ENCODE data around the gene YY1AP1.
"Not testable (repeated sequence)": the region's sequence is repeated elsewhere in the genome, so short reads cannot be mapped to it uniquely, and the experiment has no call there.

YY1AP1 gene

DNA sequence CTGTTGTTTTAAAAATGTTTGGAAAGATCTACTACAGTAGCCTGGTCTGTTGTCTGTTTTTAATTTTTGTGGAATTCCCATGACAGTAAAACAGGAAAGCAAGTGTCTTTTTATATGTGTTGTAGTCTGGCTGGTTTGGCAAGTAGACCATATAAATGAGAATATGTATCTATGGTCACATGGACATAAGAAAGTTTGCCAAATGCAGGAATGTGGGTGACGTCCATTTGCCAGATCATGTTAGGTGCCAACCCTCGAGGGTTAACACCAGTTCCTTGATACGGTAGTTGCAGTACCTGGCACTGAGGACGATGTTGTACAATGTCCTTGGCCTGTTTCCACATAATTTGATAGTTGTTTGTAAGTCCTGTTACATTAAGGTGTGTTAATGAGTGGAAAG is 6.5 kb upstream of the YY1AP1 start:
- DNase-seq, result no peak

DNA sequence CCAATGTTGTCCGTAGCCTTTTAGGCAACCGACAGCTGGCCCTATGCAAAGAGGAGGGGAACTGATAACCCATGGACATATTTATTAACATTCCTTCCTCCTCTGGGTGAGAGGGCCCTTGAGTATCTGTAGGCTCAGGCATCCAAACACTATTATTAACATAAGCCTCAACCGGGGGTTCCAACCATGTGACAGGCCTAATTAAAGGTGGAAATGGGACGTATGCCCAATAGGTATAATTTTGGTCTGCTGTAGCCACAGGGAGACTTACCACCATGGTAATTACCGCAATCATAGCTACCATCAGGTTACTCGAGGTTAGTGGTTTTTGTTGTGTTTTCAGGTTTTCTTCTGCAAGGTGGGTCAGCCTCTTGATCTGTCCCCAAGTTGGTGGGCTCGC is 5.6 kb upstream of the YY1AP1 start:
- no peak for DNase-seq

DNA sequence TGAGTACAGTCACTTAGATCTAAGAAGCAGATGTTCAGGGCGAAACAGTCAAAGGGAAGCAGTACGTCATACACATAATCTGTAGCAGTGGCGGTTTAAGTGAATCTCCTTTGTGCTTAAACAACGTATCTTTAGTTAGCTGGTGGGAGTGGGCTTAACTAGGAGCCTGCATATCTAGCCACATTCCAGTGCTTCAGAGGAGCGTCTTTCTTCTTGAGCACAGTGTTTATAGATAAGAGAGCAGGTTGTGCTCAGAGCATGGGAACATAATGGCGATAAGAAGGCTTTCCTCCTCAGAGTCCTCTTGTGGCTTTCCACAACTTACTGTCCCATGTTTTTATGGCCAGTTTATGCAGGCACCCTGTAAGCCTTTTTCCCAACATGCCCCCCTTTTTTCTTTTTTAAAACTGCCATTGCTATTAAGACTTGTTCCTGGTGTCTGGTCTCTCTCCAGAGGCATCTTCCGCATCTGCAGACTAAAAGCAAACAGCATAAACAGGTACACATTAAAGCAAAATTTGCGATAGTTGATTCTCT is 3.5 kb upstream of the YY1AP1 start:
- no peak for DNase-seq

DNA sequence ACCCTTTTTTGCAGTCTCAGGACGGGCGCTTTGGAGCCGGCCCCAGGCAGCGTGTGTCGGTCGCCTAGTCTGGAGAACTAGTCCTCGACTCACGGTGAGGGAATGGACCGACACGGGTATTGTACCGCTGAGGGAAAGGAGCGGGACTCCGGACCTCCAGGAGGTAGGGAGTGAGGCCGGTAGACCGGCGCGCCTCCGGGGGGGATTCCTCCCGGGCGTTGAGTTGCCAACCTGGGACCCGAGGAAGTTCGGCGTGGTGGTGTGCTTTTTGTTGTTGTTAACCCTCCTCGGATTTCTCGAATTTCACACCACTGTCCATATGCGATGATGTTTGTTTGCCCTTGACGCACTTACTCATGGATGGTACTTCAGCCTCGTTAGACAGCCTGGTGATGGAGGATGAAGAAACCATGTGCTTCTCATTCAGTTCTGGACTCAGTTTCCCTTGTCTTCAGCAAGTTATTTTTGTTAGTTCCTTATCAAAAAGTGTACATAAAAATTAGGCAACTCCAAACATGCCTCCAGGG is 570 bp upstream of the YY1AP1 start, which contains the start of gene DAP3:
Gene DAP3 (plus strand): TSS at position 11 of the 527 bp plus-strand sequence. CDS start 20,689 bp downstream, outside the sequence.
- DNase-seq, result not testable (repeated sequence)

DNA sequence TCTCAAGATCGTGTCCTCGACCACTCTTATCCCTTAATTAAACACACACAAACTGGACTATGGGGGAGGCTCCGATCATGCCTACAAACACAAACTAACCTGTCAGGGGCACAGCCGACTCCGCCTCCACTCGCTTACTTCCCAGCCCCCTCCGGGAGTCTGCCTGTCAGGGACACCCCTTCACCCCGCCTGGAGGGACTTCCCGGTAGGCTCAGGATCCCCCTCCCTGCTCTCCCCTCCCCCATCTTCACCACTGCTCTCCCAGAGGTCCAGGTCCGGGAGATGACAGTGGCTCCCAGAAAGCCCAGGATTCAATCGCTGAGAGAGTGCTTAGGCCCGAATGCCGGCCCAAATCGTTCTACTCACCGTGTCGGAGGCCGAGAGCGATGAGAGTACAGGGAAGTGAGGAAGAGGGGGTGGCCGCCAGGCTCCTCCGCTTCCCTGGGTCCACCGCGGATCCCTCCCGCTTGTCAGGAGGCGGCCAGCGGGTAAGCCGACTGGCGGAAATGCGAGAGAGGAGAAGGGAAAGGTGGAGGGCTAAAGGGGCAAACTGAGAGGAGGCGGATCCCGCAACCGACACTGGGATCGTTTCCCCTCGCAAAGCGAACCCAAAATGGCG is 760 bp downstream of the YY1AP1 start:
- DNase-seq, result not testable (repeated sequence)

DNA sequence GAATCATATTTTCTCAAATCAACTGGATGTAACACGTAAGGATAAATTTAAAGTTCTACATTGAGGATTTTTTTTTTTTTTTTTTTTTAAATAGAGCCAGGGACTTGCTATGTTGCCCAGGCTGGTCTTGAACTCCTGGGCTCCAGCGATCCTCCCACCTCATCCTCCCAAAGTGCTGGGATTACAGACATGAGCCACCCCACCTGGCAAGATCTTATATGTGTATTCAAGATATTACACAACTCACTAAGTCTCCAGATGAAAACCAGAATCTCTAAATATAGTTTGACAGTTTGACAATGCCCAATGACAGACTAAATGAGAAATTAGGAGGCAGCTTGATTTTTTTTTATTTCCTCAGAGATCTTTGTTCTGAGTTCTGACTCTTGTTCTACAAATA is 6.8 kb downstream of the YY1AP1 start:
- no peak for DNase-seq

DNA sequence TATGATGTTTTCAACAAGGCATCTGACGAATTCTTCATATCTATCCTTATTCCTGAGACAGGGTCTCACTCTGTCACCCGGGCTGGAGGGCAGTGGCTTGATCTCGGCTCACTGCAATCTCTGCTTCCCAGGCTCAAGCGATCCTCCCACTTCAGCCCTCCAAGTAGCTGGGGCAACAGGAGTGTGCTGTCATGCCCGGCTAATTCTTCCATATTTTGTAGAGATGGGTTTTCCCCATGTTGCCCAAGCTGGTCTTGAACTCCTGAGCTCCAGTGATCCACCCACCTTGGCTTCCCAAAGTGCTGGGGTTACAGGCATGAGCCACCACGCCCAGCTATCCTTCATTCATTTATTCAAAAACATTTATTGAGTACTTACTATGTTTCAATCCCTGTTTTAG is 8.0 kb downstream of the YY1AP1 start:
- no peak for DNase-seq

DNA sequence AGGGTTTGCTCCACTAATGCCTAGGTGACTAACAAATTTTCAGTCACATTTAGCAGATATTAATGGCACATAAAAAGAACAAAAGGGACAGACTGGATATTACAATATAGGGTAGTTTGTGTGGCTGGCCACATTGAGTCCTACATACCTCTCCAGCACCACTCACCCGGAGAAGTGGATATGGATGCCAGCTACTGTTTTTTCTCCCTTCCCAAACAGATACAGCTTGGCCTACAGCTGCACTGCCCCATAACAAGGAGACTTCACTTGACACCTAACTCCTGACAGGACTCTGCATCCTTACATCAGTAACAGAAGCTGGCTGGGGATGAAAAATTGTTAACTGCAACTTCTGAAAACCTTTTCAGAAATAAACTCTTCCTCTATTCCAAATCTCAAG is 9.6 kb downstream of the YY1AP1 start:
- DNase-seq, result not testable (repeated sequence)

DNA sequence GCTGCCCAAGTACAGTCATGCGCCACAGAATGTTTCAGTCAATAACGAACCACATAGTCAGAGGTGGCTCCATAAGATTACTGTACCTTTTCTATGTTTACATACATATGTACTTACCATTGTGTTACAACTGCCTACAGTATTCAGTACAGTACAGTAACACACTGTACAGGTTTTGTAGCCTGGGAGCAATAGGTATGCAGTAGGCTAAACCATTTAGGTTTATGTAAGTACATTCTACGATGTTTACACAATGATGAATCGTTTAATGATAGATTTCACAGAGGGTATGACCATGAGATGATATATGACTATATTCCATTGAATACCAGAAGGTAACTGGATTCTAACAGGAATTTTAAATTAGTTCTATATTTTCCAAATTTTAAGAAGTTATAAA is 10.5 kb downstream of the YY1AP1 start:
- no peak for DNase-seq

DNA sequence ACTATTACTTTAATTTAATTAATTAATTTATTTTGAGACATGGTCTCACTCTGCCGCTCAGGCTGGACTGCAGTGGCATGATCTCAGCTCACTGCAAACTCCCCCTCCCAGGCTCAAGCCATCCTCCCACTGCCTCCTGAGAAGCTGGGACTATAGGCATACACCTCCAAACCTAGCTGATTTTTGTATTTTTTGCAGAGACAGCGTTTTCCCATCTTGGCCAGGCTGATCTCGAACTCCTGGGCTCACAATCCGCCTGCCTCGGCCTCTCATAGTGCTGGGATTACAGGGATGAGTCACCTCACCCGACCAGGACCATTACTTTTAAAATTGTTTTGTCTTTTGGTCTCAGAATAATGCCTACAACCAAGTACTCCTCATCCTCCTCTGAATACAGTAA is 15.6 kb downstream of the YY1AP1 start:
- no peak for DNase-seq

DNA sequence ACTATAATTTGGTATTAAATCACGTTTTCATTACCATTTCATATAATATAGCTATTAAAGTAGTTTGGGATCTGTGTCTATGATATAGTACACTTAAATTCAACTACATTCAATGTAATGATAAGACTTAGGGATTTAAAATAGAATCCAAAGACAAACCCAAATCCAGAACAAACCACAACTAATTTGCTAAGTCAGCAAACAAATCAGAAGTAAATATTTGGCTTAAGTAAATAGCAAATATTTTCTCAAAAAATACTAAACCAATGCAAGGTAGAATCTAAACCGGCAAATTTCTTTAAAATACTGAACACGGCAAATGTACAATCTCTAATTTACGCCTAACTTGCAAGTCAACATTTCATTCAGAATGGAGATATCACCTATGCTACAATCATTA is 16.8 kb downstream of the YY1AP1 start:
- no peak for DNase-seq

DNA sequence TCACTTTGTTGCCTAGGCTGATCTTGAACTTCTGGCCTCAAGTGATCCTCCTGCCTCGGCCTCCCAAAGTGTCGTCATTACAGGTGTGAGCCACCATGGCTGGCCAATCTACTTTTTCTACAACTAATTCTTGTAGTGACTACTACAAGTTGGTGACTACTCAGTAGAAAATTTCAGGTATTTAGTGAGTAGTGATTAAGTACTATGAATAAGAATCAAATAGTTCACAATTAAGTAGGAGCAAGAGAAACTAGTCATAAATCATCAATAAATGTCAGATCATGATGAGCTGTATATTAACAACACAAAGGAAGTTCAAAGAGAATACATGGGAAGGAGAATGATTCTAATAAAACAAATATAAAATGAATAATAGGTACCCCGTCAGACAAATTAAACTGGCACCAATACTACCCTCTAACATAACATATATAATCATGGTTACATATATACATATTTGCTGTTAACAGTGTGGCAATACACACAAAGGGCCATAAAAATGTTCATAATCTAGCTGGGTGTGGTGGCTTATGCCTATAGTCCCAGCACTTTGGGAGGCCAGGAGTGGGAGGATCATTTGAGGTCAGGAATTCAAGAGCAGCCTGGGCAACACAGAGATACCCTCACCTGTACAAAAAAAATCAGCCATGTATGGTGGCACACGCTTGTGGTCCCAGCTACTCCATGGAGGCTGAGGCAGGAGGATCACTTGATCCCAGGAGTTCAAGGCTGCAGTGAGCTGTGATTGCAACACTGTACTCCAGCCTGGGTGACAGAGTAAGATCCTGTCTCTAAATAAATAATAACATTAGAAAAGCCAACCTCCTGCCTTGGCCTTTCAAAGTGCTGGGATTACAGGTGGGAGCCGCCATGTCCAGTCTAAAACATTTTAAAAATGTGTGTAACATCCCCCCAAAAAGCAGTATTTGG is 19.1 kb downstream of the YY1AP1 start:
- DNase-seq, result no peak

DNA sequence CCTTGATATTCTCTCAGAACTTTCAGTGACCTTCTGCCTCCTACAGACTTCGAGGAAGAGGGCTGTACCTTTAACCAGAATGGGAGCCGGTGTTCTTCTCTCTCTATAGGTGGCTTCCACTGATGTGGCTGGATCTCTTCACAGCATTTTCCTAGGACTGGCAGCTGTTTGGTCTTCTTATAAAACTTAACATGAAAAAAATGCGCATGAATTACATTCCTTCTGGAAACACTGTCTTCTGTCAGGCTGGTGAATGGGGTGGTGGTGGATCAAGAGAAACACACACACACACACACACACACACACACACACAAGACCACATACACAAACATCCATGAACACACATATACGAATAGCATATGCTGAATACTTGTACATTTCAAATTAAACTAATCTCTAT is 27.3 kb downstream of the YY1AP1 start:
- not testable (repeated sequence) for DNase-seq

DNA sequence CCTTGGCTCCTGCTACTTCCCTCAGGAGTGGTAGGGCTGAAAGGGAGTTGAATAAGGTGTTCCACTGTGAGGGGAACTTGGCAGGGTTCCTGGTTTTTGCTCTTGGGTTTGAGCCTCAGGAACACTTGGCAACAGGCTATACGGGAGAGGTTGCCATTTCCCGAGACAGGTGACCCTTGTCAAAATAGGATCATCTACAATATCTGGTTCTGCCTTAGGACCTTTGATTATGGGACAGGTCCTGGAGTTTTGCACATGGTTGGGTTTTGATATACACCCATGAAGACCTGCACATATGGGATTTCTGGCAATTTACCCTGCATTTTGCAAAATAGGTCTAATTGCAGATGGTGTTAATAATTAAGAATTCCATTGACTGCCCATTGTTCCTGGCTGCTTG is 31.1 kb downstream of the YY1AP1 start:
- no peak for DNase-seq

DNA sequence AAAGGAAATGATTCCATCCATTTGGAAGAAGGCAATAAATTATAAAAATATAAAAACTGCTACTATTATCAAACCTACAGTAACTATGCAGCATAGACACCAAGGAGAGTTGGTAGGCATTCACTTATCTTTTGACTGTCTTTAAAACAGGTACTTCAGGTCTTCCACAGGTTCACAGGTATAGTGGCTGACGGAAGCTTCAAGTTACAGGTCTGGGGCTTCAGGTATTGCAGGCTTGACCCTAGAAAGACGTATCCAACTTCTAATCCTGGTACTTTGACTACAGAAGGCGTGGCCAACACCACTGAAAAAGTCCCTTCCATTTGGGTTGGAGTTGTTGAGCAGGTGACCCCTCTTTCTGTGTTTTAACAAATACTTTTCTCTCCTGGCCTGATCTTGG is 35.6 kb downstream of the YY1AP1 start:
- no peak for DNase-seq

DNA sequence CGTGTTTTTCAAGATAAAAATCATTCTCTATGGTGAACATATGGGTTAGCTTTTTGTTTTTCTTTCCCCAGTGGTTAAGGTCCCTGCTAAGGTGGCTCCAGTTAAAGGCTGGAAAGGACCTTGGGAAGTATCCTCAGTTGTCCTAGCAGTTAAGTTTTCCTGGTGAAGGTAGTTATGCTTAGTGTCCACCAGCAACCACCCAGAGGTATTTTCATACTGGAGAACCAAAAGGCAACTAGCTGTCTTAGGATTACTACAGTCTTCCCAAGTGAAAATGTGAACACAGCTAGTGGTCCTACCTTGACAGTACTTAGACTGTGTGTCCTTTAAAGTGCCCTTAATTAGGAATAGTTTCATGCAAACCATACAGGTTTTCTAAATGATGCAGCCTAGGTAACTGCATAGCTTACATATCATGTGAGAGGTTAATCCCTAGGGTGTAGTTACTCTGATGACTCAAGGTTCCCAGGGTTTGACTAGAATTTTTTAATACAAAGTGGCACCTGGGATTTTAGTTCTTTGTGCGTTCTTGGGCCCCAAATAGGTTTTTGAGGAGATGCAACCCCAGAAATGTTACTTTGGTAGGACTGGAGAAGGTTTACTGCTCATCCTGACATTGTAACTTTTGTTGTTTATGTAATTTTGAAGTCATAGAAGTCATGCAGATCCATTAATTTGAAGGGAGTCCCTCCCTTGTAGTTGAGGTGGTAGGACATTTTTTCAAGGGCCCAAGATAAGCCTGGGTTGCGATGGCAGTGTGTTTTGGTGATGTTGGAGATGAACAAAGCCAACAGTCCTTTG is 36.5 kb downstream of the YY1AP1 start:
- DNase-seq, result no peak

DNA sequence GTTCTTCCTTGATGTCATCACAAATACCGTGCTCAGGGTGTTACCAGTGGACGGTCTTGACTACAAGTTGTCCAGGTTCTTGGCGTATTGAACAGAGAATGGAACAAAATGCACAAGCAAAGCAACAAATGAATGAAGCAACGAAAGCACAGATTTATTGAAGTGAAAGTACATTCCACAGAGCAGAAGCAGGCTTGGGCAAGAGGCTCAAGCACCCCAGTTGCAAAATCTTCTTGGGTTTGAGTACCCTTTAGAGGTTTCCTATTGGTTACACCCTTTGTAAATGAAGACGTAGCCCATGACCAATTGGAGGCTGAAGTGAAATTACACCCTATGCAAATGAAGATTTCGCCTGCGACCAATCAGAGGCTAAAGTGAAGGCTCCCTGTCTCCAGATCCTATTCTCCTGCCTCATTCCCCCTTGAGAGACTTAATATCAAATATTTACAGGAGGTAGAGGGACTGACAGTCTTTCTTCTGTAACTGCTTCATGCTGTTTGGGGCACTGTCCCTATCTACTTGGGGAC is 38.3 kb downstream of the YY1AP1 start:
- DNase-seq, result no peak

DNA sequence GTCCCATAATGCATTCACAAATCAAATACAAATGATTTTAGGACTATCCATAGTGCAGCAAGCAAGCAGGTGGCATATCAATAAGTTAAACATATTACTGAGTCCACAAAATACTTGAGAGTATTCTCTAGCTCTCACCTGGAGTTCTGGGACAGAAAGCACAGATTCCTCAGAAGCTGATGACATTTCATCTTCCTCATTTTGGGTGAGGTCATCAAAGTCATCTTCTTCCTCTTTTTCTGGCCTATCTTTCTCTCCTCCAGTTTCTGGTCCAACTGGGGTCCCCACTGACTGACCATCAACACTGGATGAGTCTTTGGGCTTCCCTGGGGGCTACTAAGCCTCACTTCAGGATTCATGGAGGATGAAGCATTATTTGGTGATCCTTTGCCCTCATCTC is 38.9 kb downstream of the YY1AP1 start:
- DNase-seq, result no peak

DNA sequence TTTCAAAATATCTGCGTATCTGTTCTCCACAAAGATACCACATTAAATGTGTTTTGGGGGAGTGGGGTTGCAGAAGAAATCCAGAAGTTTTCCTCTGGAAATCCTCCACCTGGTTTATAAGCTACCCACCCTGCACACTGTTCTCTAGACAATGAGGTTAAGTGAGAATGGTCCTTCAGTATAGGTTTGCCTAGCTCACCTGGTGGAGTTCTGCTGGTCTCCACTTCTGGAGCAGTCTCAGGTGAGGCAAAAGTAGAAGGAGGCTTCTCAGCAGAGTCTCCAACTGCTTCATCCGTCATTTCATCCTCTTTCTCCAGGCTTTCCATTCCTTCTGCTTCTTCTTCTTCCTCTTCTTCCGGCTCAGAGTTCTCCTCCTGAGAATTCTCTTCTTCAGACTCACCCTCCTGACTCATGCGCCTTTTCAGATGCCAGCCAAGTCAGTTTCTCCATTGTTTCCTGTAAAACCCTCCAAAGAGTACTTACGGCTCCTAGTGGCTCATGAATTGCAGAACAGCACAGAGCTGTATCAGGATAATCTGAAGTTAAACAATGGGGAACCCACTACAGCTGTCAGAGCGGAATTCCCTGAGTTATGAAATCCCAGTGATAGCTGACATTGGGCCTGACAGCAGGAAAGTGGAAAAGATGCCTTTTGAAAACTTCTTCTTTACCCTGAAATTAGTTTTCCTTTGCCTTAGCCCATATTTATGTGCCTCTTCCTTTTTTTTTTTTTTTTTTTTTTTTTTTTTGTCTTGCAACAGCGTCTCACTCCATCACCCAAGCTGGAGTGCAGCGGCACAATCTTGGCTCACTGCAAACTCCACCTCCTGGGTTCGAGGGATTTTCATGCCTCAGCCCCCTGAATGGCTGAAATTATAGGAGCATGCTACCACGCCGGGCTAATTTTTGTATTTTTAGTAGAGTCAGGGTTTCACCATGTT is 40.1 kb downstream of the YY1AP1 start:
- DNase-seq, result peak; percentile 29

DNA sequence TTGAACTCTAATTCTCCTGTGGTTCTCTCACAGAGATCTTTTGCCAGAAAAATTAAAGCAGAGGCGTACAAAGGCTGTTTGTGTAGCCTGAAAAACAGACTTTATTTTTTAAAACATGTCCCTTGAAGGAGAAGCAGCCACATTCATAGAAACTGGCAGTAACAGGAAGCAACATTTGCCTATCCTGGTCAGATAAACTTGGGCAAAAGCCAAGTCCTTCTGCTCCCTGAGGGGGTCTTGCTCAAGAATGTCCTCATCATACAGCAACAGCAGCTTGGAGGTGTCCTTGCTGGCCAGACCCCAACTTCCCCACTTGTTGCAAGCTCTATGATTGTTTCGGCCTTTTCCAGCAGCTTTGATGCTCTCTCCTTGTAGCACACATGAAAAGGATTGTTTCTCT is 42.3 kb downstream of the YY1AP1 start:
- DNase-seq, result no peak

DNA sequence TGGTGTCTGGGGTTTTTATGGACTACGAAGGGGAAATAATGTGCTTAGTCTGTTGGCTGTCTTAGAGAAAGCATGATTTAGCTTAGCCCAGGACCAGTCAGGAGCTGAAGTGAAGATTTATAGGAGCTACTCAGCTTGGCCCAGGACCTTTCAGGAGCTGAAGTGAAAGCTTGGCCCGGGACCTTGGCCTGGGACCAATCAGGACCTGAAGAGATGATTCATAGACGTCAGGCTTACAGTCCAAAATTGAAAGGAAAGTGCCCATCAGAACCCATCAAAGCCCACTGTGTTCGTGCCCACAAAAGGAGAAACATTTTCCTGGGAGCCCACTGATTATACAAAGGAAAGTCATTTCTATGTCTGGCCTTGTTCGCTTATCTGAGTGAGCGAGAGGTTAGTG is 42.9 kb downstream of the YY1AP1 start:
- no peak for DNase-seq

All from CD4-positive, alpha-beta T cell treated with Interleukin-15 for 1 hour (primary cell).